Liver (tissue), 9 donors: ENCODE measurements around the gene ACOXL. TPM values are rescaled to one million over a fixed set of nuclear protein-coding genes. Genes with fewer than 3 reads are reported as not detected.
A peak's percentile ranks its signal among the peaks of the same experiment; 100 is the strongest.

Source experiments
- DNase-seq: peaks from one replicate; pipeline ENCODE4 v3.0.0-alpha.2; 2017; ENCODE audit warnings: low spot score
- H3K27ac ChIP-seq, 2 donors: one replicate each; pipeline ENCODE4 v1.7.0; 2013; ENCODE audit warnings: inconsistent platforms in 2 of 2, low read length in 2 of 2, control low read depth in 1 of 2, low read depth in 1 of 2, mild to moderate bottlenecking in 1 of 2
- H3K27me3 ChIP-seq, 4 donors: one replicate each; pipeline versions ENCODE4 v1.6.1 to v1.7.0; 2013; ENCODE audit warnings: low read length in 3 of 4, inconsistent platforms in 1 of 4, mild to moderate bottlenecking in 1 of 4, moderate library complexity in 1 of 4; ENCODE audit not compliant: control insufficient read depth in 4 of 4, insufficient read depth in 4 of 4
- H3K36me3 ChIP-seq, 4 donors: one replicate each; pipeline versions ENCODE4 v1.6.1 to v1.7.0; 2013; ENCODE audit warnings: low read length in 3 of 4, mild to moderate bottlenecking in 3 of 4, low read depth in 1 of 4, moderate library complexity in 1 of 4; ENCODE audit not compliant: control insufficient read depth in 4 of 4, insufficient read depth in 3 of 4
- H3K4me1 ChIP-seq, 4 donors: one replicate each; pipeline versions ENCODE4 v1.6.1 to v1.7.0; 2013; ENCODE audit warnings: low read length in 3 of 4, mild to moderate bottlenecking in 3 of 4, moderate library complexity in 1 of 4; ENCODE audit not compliant: control insufficient read depth in 4 of 4, insufficient read depth in 4 of 4
- H3K4me3 ChIP-seq, 3 donors: one replicate each; pipeline versions ENCODE4 v1.6.1 to v1.7.0; 2013; ENCODE audit warnings: low read length in 3 of 3, control low read depth in 1 of 3, low read depth in 1 of 3, mild to moderate bottlenecking in 1 of 3
- H3K9ac ChIP-seq, 2 donors: one replicate each; pipeline ENCODE4 v1.7.0; 2013; ENCODE audit warnings: low read length in 2 of 2, mild to moderate bottlenecking in 2 of 2, moderate library complexity in 2 of 2, control low read depth in 1 of 2, low read depth in 1 of 2
- H3K9me3 ChIP-seq, 4 donors: one replicate each; pipeline versions ENCODE4 v1.6.1 to v1.7.0; 2013; ENCODE audit warnings: low read length in 3 of 4; ENCODE audit not compliant: control insufficient read depth in 4 of 4
- EGR1 ChIP-seq, 2 donors: IDR thresholded peaks; 2 replicates each; pipeline ENCODE4 v1.6.1; 2016 to 2018; ENCODE audit warnings: antibody characterized with exemption in 2 of 2, low read depth in 2 of 2
- FOXA1 ChIP-seq: IDR thresholded peaks from 2 replicates; pipeline ENCODE4 v1.6.1; 2016; ENCODE audit warnings: antibody characterized with exemption
- FOXA2 ChIP-seq: IDR thresholded peaks from 2 replicates; pipeline ENCODE4 v1.6.1; 2016; ENCODE audit warnings: antibody characterized with exemption
- GABPA ChIP-seq, 2 donors: IDR thresholded peaks in 1 of 2; conservative IDR thresholded peaks in 1 of 2; 2 replicates each; pipeline ENCODE4 v1.6.1; 2016; ENCODE audit warnings: antibody characterized with exemption in 2 of 2, mild to moderate bottlenecking in 1 of 2, moderate library complexity in 1 of 2
- NR2F2 ChIP-seq: IDR thresholded peaks from 2 replicates; pipeline ENCODE4 v1.6.1; 2016; ENCODE audit warnings: antibody characterized with exemption
- RAD21 ChIP-seq, 2 donors: IDR thresholded peaks; 2 replicates each; pipeline ENCODE4 v1.6.1; 2016; ENCODE audit warnings: antibody characterized with exemption in 2 of 2, mild to moderate bottlenecking in 2 of 2
- RXRA ChIP-seq, 2 donors: IDR thresholded peaks; 2 replicates each; pipeline ENCODE4 v1.6.1; 2017 to 2018; ENCODE audit warnings: antibody characterized with exemption in 2 of 2, mild to moderate bottlenecking in 1 of 2
- SP1 ChIP-seq: IDR thresholded peaks from 2 replicates; pipeline ENCODE4 v1.6.1; 2018; ENCODE audit warnings: antibody characterized with exemption, mild to moderate bottlenecking
- YY1 ChIP-seq: IDR thresholded peaks from 2 replicates; pipeline ENCODE4 v1.6.1; 2016; ENCODE audit warnings: antibody characterized with exemption, mild to moderate bottlenecking
- WGBS: extraction: QIAGEN DNeasy Blood & Tissue Kit; methylation state at CpG from one replicate; pipeline ENCODE4 v1.1.7; 2013; 5-methylcytosine and 5-hydroxymethylcytosine counted together
- polyA plus RNA-seq, 2 donors: library from polyadenylated mRNA; stranded (reverse) in 1 of 2; unstranded in 1 of 2; fragments of 200-250 nt in 1 of 2; fragments of >200 nt in 1 of 2; fragmentation: Nextera tagmentation in 1 of 2; extraction: Ambion mirVana in 1 of 2; gene quantifications; one replicate each; pipeline versions ENCODE4 v1.2.1 to v1.2.3, GENCODE V29; 2013 to 2015
- total RNA-seq, 2 donors: library from RNA; depleted of rRNA; stranded (reverse); fragments of >200 nt; gene quantifications; one replicate each; pipeline ENCODE4 v1.2.3, GENCODE V29; 2014
- TF ChIP-seq, protein P1 (sequence below): IDR thresholded peaks from 2 replicates; pipeline ENCODE4 v1.6.1; 2016; ENCODE audit warnings: antibody characterized with exemption, mild to moderate bottlenecking
- TF ChIP-seq, protein P2 (sequence below): fragments of 150-350 bp; IDR thresholded peaks from 2 replicates; pipeline ENCODE4 v1.5.1; 2017; ENCODE audit warnings: improper control_type of control experiment, low read depth, low read length; ENCODE audit not compliant: missing input control
- TF ChIP-seq, protein P3 (sequence below): IDR thresholded peaks from 2 replicates; pipeline ENCODE4 v1.6.1; 2016; ENCODE audit warnings: antibody characterized with exemption
- donor health status: healthy.
- donor health status: healthy.
- donor health status: healthy.
- donor health status: healthy.
- donor health status: healthy.

The ACOXL gene
- total and polyA plus RNA-seq, 4 donors = 0.07 TPM; not detected in 3

DNA sequence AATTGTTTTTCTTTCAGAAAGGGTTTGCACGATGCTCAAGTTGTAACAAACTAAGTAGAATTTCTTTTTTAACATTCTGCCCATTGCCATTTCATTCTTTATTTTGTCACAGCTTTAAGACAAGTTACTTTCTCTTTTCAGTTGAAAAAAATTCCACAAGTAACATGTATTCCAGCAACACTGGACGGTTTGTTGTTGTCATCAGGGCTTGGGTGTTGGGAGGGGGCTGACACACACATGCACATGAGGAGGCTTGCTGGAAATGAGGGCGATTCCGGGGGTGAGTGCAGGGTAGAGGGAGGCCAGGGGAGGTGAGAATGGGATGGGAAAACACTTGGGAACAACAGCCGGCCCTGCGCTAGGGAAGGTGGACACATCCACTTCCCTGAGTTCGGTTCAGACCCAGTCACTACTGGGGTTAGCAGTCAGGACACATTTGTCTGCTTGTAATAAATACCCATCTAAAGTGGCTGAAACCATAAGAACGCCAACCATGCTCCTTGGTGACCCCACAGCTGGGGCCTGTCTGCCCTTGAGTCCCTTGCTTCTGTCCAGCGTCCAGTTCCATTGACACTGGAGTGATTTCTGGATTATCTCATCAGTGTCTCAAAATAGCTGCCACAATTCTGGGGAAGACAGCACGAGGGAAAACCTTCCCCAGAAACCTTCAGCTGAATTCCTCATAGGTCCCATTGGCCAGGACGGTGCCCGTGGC lies 246.5 kb downstream of the ACOXL start:
- Histone ChIP-seq H3K4me3 (no peak overlapping the region), H3K36me3 (no peaks in the 10 kb centered on the region), H3K27me3 (no peaks in the 10 kb centered on the region), H3K27ac (no peak overlapping the region), H3K9me3 (no peaks in the 10 kb centered on the region), H3K9ac (no peak overlapping the region), H3K4me1 (no peaks in the 10 kb centered on the region)
- WGBS = 82% methylated on average over 12 of the region's 12 CpGs
- no peak for DNase-seq
- TF ChIP-seq FOXA1 (no peak), RXRA (IDR thresholded peaks at IDR 0.05) (peak in 1 of 2 donors; percentile 6), NR2F2 (peak; percentile 79)
- TF ChIP-seq, protein P1, sequence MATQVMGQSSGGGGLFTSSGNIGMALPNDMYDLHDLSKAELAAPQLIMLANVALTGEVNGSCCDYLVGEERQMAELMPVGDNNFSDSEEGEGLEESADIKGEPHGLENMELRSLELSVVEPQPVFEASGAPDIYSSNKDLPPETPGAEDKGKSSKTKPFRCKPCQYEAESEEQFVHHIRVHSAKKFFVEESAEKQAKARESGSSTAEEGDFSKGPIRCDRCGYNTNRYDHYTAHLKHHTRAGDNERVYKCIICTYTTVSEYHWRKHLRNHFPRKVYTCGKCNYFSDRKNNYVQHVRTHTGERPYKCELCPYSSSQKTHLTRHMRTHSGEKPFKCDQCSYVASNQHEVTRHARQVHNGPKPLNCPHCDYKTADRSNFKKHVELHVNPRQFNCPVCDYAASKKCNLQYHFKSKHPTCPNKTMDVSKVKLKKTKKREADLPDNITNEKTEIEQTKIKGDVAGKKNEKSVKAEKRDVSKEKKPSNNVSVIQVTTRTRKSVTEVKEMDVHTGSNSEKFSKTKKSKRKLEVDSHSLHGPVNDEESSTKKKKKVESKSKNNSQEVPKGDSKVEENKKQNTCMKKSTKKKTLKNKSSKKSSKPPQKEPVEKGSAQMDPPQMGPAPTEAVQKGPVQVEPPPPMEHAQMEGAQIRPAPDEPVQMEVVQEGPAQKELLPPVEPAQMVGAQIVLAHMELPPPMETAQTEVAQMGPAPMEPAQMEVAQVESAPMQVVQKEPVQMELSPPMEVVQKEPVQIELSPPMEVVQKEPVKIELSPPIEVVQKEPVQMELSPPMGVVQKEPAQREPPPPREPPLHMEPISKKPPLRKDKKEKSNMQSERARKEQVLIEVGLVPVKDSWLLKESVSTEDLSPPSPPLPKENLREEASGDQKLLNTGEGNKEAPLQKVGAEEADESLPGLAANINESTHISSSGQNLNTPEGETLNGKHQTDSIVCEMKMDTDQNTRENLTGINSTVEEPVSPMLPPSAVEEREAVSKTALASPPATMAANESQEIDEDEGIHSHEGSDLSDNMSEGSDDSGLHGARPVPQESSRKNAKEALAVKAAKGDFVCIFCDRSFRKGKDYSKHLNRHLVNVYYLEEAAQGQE = no peak
- TF ChIP-seq, protein P2, sequence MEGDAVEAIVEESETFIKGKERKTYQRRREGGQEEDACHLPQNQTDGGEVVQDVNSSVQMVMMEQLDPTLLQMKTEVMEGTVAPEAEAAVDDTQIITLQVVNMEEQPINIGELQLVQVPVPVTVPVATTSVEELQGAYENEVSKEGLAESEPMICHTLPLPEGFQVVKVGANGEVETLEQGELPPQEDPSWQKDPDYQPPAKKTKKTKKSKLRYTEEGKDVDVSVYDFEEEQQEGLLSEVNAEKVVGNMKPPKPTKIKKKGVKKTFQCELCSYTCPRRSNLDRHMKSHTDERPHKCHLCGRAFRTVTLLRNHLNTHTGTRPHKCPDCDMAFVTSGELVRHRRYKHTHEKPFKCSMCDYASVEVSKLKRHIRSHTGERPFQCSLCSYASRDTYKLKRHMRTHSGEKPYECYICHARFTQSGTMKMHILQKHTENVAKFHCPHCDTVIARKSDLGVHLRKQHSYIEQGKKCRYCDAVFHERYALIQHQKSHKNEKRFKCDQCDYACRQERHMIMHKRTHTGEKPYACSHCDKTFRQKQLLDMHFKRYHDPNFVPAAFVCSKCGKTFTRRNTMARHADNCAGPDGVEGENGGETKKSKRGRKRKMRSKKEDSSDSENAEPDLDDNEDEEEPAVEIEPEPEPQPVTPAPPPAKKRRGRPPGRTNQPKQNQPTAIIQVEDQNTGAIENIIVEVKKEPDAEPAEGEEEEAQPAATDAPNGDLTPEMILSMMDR = no peak

DNA sequence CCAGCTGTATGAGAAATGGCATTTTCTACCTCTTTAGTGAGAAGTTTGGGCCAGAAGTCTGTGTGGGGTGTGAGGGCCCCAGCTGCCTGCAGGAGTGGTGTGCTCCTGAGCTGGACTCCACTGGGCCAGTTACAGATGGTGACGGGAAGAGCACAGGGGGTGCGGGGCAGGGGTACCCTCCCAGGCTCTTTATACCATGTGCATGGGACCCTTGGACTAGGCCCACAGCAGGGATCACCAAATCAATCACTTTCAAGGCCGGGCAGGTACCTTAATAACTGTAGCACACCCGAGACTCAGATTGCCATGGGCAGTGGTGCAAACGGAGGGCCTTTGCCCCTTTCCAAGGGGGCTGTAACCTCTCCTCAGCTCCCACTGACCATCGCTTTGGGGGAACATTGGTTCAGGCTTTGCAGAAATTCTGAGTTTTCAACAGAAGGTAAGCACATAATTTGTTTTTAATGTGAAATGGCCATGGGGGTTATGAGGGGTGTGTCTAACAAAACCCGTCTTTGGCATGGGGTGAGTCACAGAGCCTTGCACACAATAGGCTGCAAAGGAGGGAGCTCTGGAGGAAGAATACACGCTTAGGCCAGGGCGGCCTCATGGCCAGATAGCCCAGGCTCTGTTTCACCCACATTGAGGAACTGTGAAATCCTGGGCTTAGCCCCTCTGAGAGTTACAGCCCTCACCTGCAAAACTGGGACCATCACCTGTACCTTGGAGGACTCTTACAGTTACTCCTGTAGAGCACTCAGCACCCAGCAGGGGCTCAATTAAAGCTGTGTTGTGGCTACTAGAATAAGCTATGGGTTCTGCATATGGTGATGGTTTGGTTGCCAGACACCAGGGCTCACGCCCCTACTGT lies 247.3 kb downstream of the ACOXL start:
- Histone ChIP-seq H3K27ac (no peak overlapping the region), H3K9me3 (no peaks in the 10 kb centered on the region), H3K9ac (no peak overlapping the region), H3K4me1 (no peaks in the 10 kb centered on the region), H3K27me3 (no peaks in the 10 kb centered on the region), H3K36me3 (no peaks in the 10 kb centered on the region), H3K4me3 (no peak overlapping the region)
- 94% methylated on average over 10 of the region's 10 CpGs for WGBS
- DNase-seq = no peak
- TF ChIP-seq, protein P2 = no peak
- TF ChIP-seq, protein P1 = no peak
- TF ChIP-seq YY1 = no peak
- TF ChIP-seq SP1 = no peak
- TF ChIP-seq NR2F2 = no peak
- no peak for TF ChIP-seq FOXA2
- no peak for TF ChIP-seq EGR1 (IDR thresholded peaks at IDR 0.05; ENCODE audit: low read depth in 2 of 2)
- TF ChIP-seq, protein P3, sequence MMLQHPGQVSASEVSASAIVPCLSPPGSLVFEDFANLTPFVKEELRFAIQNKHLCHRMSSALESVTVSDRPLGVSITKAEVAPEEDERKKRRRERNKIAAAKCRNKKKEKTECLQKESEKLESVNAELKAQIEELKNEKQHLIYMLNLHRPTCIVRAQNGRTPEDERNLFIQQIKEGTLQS = no peak
- TF ChIP-seq RAD21 (IDR thresholded peaks at IDR 0.05) = no peak
- TF ChIP-seq RXRA (IDR thresholded peaks at IDR 0.05) = no peak
- TF ChIP-seq GABPA (IDR thresholded peaks at IDR 0.05 in 1 of 2, conservative IDR thresholded peaks at IDR 0.05 in 1 of 2) = no peak
- no peak for TF ChIP-seq FOXA1
